ENCODE data around the gene KRCC1. TPM values are rescaled to one million over a fixed set of nuclear protein-coding genes. Genes with fewer than 3 reads are reported as not detected.
A peak's percentile ranks its signal among the peaks of the same experiment; 100 is the strongest.

Gene KRCC1
- 18.0 and 36.3 TPM in 2 replicates for total RNA-seq

DNA sequence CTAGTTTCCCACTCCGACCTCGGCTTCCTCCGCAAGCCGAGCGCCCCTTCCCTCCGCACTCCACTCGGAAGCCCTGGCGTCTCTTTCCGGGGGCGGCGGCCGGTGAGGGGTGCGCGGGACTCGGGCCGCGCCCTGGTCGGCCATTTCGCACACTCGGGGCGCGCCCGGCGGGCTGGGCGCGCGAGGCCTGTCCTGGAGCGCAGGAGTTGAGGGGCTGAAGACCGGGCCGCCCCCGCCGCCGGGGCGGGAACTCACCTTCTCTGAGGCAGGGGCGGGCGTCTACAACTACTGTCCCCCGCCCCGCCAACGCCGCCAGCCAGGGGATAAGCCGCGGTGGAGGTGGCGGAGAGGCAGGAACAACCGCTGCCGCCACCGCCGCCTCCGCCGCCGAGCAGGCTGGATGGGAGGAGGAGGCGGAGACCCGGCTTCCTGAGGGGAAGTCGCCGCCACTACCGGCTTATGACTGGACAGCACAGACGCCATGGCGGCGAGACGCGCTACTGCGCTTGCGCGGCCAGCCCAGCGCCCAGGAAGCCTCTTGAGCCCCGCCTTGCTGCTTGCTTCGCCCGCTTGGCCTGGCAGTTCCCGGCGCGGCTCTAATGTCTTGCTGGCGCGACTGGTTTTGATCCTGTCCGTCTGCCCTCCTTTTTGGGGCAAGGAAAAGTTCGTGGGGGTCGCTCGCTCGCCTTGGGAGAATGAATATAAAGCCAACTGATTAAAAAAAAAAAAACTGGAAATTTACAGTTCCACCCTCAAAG, at the start of gene KRCC1:
Gene KRCC1, minus strand, starts transcription at position 413 of the 758 bp plus-strand sequence. CDS start 27,220 bp downstream, outside the sequence.
- DNase-seq (ENCODE audit: low read depth), result peak; percentile 97
- peak within 1 kb of the TSS; percentile 77 for H3K4me3 ChIP-seq (ENCODE audit: low read depth, low read length)
- TF ChIP-seq, protein P1, sequence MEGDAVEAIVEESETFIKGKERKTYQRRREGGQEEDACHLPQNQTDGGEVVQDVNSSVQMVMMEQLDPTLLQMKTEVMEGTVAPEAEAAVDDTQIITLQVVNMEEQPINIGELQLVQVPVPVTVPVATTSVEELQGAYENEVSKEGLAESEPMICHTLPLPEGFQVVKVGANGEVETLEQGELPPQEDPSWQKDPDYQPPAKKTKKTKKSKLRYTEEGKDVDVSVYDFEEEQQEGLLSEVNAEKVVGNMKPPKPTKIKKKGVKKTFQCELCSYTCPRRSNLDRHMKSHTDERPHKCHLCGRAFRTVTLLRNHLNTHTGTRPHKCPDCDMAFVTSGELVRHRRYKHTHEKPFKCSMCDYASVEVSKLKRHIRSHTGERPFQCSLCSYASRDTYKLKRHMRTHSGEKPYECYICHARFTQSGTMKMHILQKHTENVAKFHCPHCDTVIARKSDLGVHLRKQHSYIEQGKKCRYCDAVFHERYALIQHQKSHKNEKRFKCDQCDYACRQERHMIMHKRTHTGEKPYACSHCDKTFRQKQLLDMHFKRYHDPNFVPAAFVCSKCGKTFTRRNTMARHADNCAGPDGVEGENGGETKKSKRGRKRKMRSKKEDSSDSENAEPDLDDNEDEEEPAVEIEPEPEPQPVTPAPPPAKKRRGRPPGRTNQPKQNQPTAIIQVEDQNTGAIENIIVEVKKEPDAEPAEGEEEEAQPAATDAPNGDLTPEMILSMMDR (IDR thresholded peaks at IDR 0.05; ENCODE audit: insufficient read depth, low read depth, low read length), result peak; percentile 14

- DNase-seq (ENCODE audit: low read depth), result no peak
- TF ChIP-seq, protein P1 (IDR thresholded peaks at IDR 0.05; ENCODE audit: insufficient read depth, low read depth, low read length), result no peak
- no peak overlapping the region for H3K4me3 ChIP-seq (ENCODE audit: low read depth, low read length)
These were observed 44.9 kb upstream of the KRCC1 start for GRCh38 chr2:88100489-88100858.

DNA sequence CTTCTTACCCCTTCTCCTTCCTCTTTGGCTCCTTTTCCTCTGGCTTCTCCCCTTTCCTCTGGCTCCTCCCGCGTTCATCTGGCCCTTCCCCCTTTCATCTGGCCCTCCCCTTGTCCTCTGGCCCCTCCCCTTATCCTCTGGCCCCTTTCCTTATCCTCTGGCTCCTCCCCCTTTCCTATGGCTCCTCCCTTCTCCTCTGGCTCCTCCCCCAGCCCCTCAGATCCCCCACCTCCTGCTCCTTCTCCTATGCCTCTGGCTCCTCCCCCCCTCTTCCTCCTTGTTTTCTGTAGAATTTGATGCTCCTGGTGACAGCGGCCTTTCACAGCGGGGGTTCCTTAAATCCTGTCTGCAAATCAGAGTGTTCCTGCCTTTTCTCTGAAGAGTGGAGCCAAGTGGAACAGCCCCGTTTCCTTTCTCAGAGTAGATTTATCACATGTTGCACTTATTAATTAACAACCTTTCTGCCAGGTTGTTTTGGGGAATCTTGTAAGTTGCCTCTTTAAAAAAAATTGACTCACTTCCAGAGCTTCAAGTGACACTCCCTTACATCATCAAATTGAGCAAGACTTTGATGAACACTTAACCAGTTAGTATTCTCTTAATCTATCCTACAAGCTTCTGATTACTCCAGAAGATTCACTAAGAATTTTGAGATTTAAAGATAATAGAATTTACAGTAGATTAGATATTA, 44.4 kb upstream of the KRCC1 start:
- TF ChIP-seq, protein P1 (IDR thresholded peaks at IDR 0.05; ENCODE audit: insufficient read depth, low read depth, low read length), result no peak
- DNase-seq (ENCODE audit: low read depth), result peak; percentile 14
- H3K4me3 ChIP-seq (ENCODE audit: low read depth, low read length), result no peak overlapping the region

GRCh38 chr2:88098558-88098900, 42.9 kb upstream of the KRCC1 start:
- TF ChIP-seq, protein P1 (IDR thresholded peaks at IDR 0.05; ENCODE audit: insufficient read depth, low read depth, low read length), result no peak
- DNase-seq (ENCODE audit: low read depth), result no peak
- no peak overlapping the region for H3K4me3 ChIP-seq (ENCODE audit: low read depth, low read length)

- no peak overlapping the region for H3K4me3 ChIP-seq (ENCODE audit: low read depth, low read length)
- TF ChIP-seq, protein P1 (IDR thresholded peaks at IDR 0.05; ENCODE audit: insufficient read depth, low read depth, low read length), result no peak
These were observed 42.4 kb upstream of the KRCC1 start for GRCh38 chr2:88097891-88098557.

GRCh38 chr2:88097192-88097591, 41.6 kb upstream of the KRCC1 start:
- no peak overlapping the region for H3K4me3 ChIP-seq (ENCODE audit: low read depth, low read length)
- DNase-seq (ENCODE audit: low read depth), result no peak
- TF ChIP-seq, protein P1 (IDR thresholded peaks at IDR 0.05; ENCODE audit: insufficient read depth, low read depth, low read length), result no peak

More at GRCh38 chr2:88097891-88098557, 42.4 kb upstream of the KRCC1 start:
- no peak for DNase-seq (ENCODE audit: low read depth)
